Stimulated activated CD8-positive, alpha-beta memory T cell treated with anti-CD3 and anti-CD28 coated beads, Interleukin-7, amount 100 ng/mL, for 24 hours (primary cell): ENCODE results near the gene KCNIP1.

Source experiments
- DNase-seq: peaks from one replicate; pipeline ENCODE4 v3.0.0-alpha.2; 2020; ENCODE audit warnings: low read depth

KCNIP1 gene

DNA sequence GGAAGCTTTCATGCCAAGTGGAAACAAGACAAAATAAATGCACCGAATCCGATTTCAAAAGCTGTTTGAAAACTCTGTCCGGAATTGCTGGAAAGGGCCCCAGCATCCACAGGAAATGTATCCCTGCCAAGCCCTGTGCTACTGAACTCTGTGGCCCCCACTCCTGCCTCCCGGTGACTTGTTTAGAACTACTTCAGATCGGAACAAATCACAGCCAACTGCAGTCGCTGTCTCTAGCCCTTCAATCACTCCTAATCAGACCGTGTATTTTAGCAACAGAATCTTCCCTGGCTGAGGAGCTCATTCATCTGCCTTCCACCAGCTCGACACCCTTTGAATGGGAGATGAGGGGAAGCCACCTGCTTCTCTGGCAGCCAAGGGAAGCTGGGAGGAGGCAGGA is 94.1 kb downstream of the KCNIP1 start:
- DNase-seq = no peak

DNA sequence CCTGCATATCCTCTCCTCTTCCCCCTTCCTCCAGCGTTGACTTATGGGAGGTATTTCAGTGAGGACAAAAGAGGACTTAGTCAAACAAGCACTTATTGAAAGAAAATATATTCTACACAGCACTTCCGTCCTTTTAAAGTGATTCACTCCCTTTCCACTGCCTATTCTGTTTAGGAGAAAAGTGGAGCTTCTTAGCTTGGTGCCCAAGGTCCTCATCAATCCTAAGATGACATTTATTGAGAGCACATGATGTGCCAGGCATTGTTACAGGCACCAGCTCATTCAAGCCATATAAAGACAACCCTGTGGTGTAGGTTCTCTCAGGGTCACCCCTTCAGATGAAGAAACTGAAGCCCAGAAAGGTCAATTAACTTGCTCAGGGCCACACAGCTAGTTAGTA is 95.9 kb downstream of the KCNIP1 start:
- DNase-seq = no peak

DNA sequence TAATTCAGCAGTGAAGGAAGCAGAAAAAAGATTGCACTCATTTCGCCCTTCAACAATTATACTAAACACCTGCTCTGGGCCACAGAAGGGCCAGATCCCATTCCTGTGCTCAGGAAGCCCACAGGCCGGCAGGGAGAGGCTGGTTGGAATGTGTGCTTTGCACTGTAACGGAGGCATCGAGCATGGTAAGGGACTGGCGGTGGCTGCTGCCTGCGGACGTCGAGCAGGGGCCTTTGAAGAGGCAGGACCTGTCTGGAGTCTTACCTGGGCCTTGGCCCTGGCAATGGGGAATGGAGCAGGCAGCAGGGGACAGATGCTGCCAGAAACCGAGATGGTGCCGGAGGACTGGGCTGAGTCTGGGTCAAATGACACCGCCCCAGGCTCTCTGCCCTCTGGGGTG is 97.8 kb downstream of the KCNIP1 start:
- DNase-seq = no peak

DNA sequence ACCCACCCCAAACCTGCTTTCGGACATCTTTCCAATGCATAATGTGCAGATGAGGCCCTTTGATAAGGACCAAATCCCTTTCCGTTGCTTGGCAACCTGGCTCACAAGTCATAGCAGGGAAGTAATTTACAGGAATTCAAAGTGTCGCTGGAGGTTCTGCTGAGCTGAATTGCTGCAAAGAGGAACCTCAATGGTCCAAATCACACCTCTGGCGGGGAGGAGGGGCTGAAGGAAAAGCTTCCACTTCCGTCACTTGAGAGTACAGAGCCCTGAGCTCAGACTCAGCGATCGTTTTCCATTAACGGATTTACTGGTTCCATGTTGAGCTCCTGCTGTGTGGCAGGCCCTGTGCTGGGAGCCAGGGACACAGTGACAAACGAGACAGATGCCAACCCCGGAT is 99.3 kb downstream of the KCNIP1 start:
- DNase-seq = no peak

GRCh38 chr5:170603578-170604565 is 100.1 kb downstream of the KCNIP1 start:
- DNase-seq = peak; percentile 14

- no peak for DNase-seq
These were observed 103.1 kb downstream of the KCNIP1 start for GRCh38 chr5:170606941-170607340.

DNA sequence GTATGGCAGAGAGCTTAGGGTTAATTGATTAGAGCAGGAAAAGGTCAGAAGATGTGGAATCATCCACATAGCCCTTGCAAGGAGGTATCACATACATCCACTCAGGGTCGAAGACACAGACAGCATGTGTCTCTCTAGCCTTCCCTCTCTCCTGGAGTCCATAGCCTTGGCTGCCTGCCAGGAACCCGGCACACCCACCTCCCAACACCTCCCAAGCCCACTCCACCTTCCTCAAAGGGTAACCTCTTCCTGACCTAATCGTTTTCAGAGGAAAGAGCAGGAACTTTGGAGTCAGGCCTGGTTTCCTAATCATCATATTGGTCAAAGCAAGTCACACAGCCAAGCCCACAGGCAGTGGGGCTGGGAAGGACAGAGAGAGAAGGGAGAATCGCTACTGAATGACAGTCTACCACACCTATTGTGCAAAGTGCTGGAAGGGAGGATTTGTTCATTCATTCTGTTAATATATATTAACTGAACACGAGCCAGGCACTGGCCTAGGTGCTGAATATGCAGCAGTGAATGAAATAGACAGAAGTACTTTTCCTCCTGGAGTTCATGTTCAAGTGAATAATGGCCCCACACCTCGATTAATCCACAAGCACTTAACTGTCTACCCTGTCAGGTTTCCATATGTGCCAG is 107.8 kb downstream of the KCNIP1 start:
- DNase-seq = no peak

DNA sequence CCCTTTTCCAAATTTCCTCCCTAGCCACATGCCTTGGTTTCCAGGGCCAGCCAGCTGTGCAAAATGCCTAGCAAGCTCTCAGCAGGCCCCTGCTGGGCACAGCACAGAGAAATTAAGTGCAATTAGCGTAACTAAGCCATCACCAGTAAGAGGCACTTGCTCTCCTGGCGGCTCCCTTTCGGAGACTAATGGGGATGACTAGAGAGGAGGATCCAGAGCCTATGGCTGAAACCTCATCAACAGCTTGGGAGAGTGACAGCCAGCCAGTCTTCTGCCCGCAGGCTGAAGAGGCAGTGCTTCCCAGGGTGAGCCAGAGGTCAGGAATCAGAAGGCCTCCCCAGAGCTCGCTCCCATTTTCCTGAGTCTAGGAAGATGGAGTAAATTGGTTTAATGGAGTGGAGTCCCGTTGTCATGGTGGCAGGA is 108.4 kb downstream of the KCNIP1 start:
- no peak for DNase-seq

GRCh38 chr5:170614065-170614490 is 110.3 kb downstream of the KCNIP1 start:
- no peak for DNase-seq

DNA sequence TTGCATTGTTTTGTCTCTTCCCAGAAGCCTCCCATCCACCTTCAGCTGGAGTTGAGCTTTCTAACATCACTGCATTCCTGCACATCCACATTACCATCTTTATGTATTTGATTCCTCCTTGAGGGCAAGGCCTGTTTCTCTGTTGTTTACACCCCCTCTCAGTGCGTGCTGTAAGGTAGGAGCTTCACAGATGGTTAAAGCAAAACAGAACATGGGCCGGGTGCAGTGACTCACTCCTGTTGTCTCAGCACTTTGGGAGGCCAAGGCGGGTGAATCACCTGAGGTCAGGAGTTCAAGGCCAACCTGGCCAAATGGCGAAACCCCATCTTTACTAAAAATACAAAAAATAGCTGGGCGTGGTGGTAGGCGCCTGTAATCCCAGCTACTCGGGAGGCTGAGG is 110.9 kb downstream of the KCNIP1 start:
- DNase-seq = no peak

DNA sequence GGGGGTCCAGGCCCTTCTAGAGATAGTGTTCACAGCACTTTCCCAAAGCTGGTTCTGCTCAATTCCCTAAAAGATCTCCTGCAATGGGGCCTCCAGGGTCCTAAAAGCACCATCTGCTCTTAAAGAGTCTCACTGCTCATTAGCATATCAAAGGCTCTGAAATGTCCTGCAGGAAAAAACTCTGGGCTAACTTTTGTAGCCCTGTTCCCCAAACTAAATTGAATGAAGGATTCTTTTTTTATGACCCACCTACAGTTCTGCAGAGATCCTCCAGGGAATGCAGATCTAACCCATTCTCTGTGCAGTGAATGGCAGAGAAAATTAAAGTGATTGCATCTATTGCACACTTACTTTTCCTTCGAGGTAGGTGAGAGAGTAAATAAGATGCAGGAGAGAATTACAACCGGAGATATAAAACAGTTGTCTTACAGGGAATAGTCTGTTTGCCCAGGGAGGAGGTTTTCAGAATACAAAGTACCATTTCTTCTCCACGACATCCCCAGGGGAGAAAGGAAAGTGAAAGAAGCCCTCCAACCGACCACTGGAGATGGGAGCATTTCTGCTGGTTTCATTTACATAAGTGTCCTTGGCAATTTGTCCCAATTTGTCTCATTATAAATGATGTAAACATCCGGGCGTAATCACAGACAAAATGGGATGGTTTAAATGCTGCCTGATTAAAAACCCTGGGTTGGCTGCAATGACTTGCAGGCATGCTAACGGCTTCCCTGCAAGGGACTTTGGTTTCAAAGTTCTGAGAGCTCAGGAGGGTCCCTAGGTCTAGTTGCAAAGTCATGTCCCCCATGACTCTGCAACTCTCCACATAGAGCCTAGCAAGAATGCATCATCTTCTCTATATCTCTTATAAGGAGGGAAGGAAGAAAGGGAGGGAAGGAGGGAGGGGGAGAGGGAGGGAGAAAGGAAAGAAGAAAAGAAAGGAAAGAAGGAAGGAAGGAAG is 114.0 kb downstream of the KCNIP1 start:
- no peak for DNase-seq

- DNase-seq = no peak
These were observed 116.0 kb downstream of the KCNIP1 start for GRCh38 chr5:170619869-170620268.

GRCh38 chr5:170622933-170623332 is 119.1 kb downstream of the KCNIP1 start:
- DNase-seq = no peak

- peak; percentile 30 for DNase-seq
These were observed 119.9 kb downstream of the KCNIP1 start for GRCh38 chr5:170623576-170624181.

DNA sequence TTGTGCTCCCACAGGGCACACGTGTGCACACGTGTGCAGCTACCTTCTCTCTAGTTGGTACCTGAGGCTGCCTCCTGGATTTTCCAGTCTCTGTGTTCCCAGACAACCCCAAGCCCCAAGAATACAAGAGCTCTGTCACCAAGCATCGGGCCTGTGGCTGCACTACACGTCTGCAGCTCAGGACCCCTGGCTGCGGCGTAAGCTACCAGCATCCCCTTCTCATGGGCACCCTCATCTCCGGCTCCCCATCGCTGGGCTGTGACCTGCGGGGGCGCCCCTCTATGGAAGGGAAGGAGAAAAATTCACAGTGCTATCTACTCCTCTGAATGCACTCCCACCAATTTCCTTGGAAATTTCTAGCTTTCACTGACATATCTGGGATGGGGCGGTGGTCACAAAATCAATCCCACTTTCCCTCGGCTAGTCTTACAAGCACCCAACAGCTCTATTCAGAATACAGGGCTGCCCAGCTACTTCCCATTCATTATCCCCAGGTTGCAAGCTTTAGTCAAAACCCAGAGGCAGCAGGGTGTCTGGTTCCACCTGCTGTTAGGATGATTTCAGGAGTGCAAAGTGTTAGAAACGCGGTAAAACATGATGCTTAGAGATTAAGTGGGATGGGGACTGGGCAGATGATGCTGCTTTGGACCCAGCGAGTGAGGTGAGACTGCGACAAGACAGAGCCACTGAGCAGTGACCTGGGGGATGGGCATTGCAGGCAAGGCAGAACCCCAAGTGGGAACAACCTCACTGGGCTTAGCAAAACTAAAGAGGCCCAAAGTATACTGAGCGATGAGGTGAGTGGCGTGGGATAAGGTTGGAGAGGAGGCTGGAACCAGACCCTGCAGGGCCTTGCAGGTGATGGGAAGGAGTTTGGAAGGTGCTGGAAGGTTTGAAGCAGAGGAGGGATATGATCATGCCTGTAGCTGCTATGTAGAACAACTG is 121.7 kb downstream of the KCNIP1 start:
- DNase-seq = no peak

GRCh38 chr5:170626507-170627150 is 122.8 kb downstream of the KCNIP1 start:
- no peak for DNase-seq

- no peak for DNase-seq
These were observed 123.5 kb downstream of the KCNIP1 start for GRCh38 chr5:170627271-170627670.

- no peak for DNase-seq
These were observed 124.2 kb downstream of the KCNIP1 start for GRCh38 chr5:170628028-170628427.

DNA sequence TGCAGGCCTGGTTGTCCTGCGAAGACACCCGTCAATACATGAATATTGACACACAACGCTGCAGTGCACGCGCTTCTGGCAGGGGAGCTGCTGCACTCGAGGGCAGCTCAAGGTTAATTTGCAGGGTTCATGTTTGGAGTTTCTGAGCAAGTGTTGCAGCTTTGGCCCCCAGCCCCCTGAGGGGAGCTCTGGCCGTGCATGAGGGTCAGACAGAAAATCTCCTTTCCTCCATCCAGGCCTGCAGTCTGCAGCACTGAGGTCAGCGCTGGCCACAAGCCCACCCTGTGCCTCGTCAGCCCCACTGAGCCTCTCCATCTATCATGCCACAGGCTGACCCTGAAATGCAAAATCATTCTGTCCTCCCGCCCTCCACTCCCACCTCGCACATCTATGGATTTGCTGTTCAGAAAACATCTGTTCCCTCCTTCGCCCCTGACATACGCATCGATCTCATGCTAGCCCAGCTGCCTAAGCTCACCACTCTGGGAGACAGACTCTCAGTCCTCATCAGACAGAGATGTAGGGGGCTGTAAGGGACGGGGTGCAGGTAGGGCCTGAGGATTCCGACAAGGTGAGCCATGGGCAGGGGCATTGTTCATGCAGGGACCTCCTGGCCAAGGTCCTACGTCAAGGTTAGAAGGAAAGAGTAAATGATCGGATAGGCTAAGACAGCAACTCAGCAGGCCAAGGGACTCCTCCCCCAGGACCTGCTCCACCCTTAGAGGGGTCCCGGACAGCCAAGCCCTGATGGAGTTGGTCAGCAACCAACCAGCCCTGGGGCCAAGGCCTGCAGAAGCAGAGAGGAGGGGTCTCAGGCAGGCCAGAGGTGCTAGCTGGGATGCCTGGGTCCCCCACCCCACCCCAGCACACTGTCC is 125.1 kb downstream of the KCNIP1 start:
- no peak for DNase-seq
